A549 treated with GW870086 at 1 μM for 4 hours (cell line): ENCODE results near the gene NUDT17. TPM values are rescaled to one million over a fixed set of nuclear protein-coding genes. Genes with fewer than 3 reads are reported as not detected.

ENCODE experiments used
- total RNA-seq: library from RNA; stranded (reverse); fragments of 200-300 nt; extraction: Qiagen RNA extraction; gene quantifications from 5 replicates; pipeline ENCODE4 v1.2.3, GENCODE V29; 2022; ENCODE audit warnings: low read depth

Gene NUDT17
- 5.6 to 8.0 TPM (median 5.7 TPM) in 5 replicates for total RNA-seq

GRCh38 chr1:145845514-145846161 is at the start of gene NUDT17:
TSS of gene NUDT17 (plus strand) at chr1:145845630. CDS start at chr1:145845641, 11 bp downstream.

GRCh38 chr1:145823565-145824498 is 21.6 kb upstream of the NUDT17 start, which contains the start of the genes POLR3C and RNF115:
TSS of gene POLR3C (plus strand) at chr1:145824200. CDS start at chr1:145825777, 1,577 bp downstream.
TSS of gene RNF115 (minus strand) at chr1:145824095. CDS start at chr1:145823873, 222 bp downstream.

GRCh38 chr1:145858901-145859490 is 13.6 kb downstream of the NUDT17 start, which contains the start of gene PIAS3:
TSS of gene PIAS3 (minus strand) at chr1:145859081. CDS start at chr1:145858990, 91 bp downstream.

GRCh38 chr1:145885738-145886287 is 40.4 kb downstream of the NUDT17 start, which contains the start of gene ANKRD35:
TSS of gene ANKRD35 (minus strand) at chr1:145885866. CDS start at chr1:145885758, 108 bp downstream.

Other genes with a start within 250 kb of the NUDT17 start
- 14.2 to 19.3 TPM (median 16.2 TPM) in 5 replicates for gene GPR89A, start 237.6 kb upstream of the NUDT17 start, total RNA-seq
- gene PDZK1, start 138.3 kb upstream of the NUDT17 start, total RNA-seq = 0.79 to 1.5 TPM (median 1.0 TPM) in 5 replicates
- gene CD160, start 126.1 kb upstream of the NUDT17 start, total RNA-seq = not detected in 5 replicates
- gene RNF115, start 21.5 kb upstream of the NUDT17 start, total RNA-seq = 11.4 to 14.3 TPM (median 13.6 TPM) in 5 replicates
- gene POLR3C, start 21.4 kb upstream of the NUDT17 start, total RNA-seq = 37.1 to 40.4 TPM (median 38.6 TPM) in 5 replicates
- 36.5 to 42.8 TPM (median 39.7 TPM) in 5 replicates for gene PIAS3, start 13.5 kb downstream of the NUDT17 start, total RNA-seq
- gene ANKRD35, start 40.2 kb downstream of the NUDT17 start, total RNA-seq = 0.06 to 0.09 TPM in 2 of 5 replicates, not detected in the others
- 0.58 to 1.6 TPM (median 1.3 TPM) in 5 replicates for gene ITGA10, start 64.4 kb downstream of the NUDT17 start, total RNA-seq
- 29.3 to 37.4 TPM (median 33.8 TPM) in 5 replicates for gene PEX11B, start 73.1 kb downstream of the NUDT17 start, total RNA-seq
- 213 to 244 TPM (median 222 TPM) in 5 replicates for gene RBM8A, start 81.9 kb downstream of the NUDT17 start, total RNA-seq
- gene LIX1L, start 112.4 kb downstream of the NUDT17 start, total RNA-seq = 9.0 to 11.6 TPM (median 11.1 TPM) in 5 replicates
- 0.17 to 0.37 TPM (median 0.21 TPM) in 5 replicates for gene ANKRD34A, start 118.9 kb downstream of the NUDT17 start, total RNA-seq
- 10.0 to 12.0 TPM (median 11.2 TPM) in 5 replicates for gene POLR3GL, start 119.1 kb downstream of the NUDT17 start, total RNA-seq
- gene TXNIP, start 150.9 kb downstream of the NUDT17 start, total RNA-seq = 0.23 to 0.39 TPM (median 0.32 TPM) in 5 replicates
- gene HJV, start 176.1 kb downstream of the NUDT17 start, total RNA-seq = not detected in 5 replicates